Astrocyte of the cerebellum (primary cell): Measurements from ENCODE around the gene EDN1.

Experiments used
- DNase-seq: peaks from one replicate; pipeline ENCODE4 v3.0.0-alpha.2; 2011; ENCODE audit warnings: low read depth
- H3K4me3 ChIP-seq: 2 replicates; pipeline ENCODE4 v1.5.1; 2011; ENCODE audit warnings: mild to moderate bottlenecking, low read depth, low read length, moderate library complexity
- in situ Hi-C: cut with HindIII; loops from 2 replicates; pipeline ENCODE4 v1.10.0; 2017; ENCODE audit warnings: low sequenced_read_pairs
- TF ChIP-seq, protein P1 (sequence below): IDR thresholded peaks from 2 replicates; pipeline ENCODE4 v1.5.1; 2012; ENCODE audit warnings: low read length, low read depth, moderate library complexity, mild to moderate bottlenecking; ENCODE audit errors: missing control alignments

Gene EDN1

GRCh38 chr6:12334526-12335130 lies 44.5 kb downstream of the EDN1 start:
- DNase-seq, result no peak
- in situ Hi-C loops, result no loop called here
- TF ChIP-seq, protein P1, sequence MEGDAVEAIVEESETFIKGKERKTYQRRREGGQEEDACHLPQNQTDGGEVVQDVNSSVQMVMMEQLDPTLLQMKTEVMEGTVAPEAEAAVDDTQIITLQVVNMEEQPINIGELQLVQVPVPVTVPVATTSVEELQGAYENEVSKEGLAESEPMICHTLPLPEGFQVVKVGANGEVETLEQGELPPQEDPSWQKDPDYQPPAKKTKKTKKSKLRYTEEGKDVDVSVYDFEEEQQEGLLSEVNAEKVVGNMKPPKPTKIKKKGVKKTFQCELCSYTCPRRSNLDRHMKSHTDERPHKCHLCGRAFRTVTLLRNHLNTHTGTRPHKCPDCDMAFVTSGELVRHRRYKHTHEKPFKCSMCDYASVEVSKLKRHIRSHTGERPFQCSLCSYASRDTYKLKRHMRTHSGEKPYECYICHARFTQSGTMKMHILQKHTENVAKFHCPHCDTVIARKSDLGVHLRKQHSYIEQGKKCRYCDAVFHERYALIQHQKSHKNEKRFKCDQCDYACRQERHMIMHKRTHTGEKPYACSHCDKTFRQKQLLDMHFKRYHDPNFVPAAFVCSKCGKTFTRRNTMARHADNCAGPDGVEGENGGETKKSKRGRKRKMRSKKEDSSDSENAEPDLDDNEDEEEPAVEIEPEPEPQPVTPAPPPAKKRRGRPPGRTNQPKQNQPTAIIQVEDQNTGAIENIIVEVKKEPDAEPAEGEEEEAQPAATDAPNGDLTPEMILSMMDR, result no peak
- H3K4me3 ChIP-seq, result no peak overlapping the region

DNA sequence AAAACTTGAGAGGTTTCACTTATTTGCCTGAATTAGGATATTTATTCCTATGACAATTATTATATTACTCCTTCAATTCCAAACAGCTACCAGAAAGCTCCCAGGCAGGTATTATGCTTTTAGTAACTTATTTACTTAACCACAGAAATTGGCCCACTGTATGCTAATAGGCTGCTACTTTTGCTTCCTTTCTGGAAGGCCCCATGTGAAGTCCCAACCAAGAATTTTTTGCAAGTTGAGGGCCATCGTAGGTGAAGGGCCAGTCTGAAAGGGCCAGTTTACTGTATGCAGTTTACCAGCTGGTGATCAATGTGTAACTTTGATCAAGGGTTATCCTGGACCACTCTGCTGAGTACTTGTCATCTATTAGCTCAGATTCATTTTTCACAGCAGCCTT lies 45.0 kb downstream of the EDN1 start:
- DNase-seq, result no peak
- TF ChIP-seq, protein P1, result no peak
- in situ Hi-C loops, result no loop called here
- no peak overlapping the region for H3K4me3 ChIP-seq

DNA sequence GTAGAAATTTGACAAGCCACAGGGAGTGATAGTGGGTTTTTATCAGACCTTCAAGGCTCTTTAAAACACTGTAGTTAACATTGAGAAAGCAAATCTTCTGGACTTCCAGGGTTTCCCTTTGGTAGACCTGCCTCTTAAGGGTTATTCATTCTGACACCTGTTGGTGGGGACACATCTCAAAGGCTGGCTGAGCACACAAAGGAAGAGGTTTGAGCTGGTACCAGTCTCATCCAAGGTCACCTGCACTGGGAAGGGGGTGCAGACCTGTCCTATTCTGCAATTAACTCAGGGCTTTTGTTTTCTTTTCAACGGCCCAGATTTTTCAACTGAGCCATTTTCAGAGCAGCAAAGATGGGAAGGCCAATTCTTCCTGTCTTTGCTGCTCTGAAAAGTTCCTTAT lies 45.6 kb downstream of the EDN1 start:
- TF ChIP-seq, protein P1, result no peak
- in situ Hi-C loops, result no loop called here
- no peak for DNase-seq
- no peak overlapping the region for H3K4me3 ChIP-seq

DNA sequence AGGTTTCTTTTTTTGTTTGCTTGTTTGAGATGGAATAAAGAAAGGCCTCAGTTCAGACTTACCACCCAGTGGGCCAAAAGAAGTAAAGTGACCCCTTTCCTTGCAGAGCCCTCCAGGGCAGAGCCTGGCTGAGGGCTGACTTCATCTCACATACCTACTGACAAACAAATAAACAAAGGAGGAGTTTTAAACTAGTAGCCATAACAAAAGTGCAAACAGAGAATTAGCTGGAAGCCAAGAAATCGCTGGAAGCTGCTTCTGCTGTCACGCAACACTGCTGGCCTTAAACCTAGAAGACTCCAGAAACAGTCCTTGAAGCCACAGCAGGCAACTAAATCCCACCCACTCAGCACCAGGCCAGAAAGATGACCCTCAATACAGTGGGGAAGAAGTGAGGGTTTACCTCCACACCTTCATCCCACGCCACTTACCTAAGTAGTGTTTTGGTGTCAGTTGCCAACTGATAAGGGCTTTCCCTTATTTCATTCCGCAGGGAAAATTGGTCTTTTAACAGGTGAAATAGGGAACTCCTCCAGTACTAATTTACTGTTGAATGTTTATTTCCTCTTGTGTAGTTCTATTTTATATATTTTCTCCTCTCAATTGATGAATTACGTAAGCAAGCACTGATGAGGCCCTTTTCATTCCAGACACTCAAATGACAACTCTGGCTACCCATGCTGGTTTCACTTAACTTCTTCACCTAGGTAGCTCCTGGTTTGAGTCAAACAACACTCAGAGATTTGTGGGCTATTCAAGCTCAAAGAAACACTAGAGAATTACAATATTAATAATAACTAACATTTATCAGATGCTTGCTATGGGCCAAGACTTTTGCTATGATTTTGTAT lies 46.2 kb downstream of the EDN1 start:
- no peak overlapping the region for H3K4me3 ChIP-seq
- no peak for DNase-seq
- TF ChIP-seq, protein P1, result no peak
- in situ Hi-C loops, result no loop called here

GRCh38 chr6:12339022-12339421 lies 48.9 kb downstream of the EDN1 start:
- DNase-seq, result no peak
- in situ Hi-C loops, result no loop called here
- H3K4me3 ChIP-seq, result no peak overlapping the region
- TF ChIP-seq, protein P1, result no peak

DNA sequence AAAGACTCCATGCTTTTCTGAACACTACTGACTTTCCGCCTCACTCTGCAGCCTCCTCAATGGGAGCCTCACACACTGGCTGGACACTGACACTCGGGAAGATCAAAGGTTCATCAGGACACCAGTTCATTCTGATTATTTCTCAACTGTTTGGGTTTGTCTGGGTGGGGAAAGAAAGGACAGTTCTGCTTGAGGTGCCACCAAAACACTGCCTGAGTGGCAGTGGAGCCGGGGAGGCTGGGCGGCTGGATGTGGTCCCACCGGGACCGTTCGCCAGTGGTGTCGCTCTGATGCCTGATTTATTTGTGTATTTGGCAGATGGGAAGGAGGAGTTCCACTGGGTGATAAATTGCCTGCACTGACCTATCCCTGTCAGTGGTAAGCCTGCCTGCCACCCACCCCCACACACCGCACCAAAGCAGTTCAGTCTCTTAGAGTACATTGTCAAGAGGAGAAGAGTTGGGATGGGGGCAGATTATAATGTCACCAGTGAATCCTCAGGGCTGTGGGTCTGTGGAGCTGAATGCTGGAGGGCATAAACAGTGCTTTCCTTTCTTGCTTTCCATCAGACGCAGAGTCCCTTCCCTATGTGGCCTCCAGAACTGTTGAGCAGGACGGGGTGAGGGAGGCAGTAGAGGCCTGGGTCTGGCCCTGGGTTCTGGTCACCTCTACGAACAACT lies 49.8 kb downstream of the EDN1 start:
- no peak for DNase-seq
- in situ Hi-C loops, result no loop called here
- no peak overlapping the region for H3K4me3 ChIP-seq
- TF ChIP-seq, protein P1, result no peak
